GM12872 (cell line): ENCODE results near the gene LRP1-AS.

Source experiments
- CTCF ChIP-seq: IDR thresholded peaks from 3 replicates; pipeline ENCODE4 v1.5.1; 2011; ENCODE audit warnings: low read depth, mild to moderate bottlenecking, low read length, moderate library complexity; ENCODE audit not compliant: insufficient read depth

Gene LRP1-AS

GRCh38 chr12:57126061-57126460, 21.4 kb downstream of the LRP1-AS start:
- TF ChIP-seq CTCF: no peak

- peak; percentile 96 for TF ChIP-seq CTCF
Observed at GRCh38 chr12:57124261-57124877, 23.1 kb downstream of the LRP1-AS start.

GRCh38 chr12:57123813-57124212, 23.6 kb downstream of the LRP1-AS start:
- TF ChIP-seq CTCF: no peak

- no peak for TF ChIP-seq CTCF
Observed at GRCh38 chr12:57119294-57120085, 27.9 kb downstream of the LRP1-AS start.

GRCh38 chr12:57118711-57119271, 28.6 kb downstream of the LRP1-AS start:
- no peak for TF ChIP-seq CTCF

- TF ChIP-seq CTCF: no peak
Observed at GRCh38 chr12:57116580-57117281, 30.7 kb downstream of the LRP1-AS start.
